Neural cell (in vitro differentiated cells): ENCODE results near the gene ZNF41. TPM values are rescaled to one million over a fixed set of nuclear protein-coding genes. Genes with fewer than 3 reads are reported as not detected.

Experiments
- H2AFZ ChIP-seq: fragments of 200-600, 300-800 bp; sonication (generic), shearing (Covaris generic); 2 replicates; pipeline ENCODE4 v1.6.0; 2014; ENCODE audit warnings: low read depth, mild to moderate bottlenecking, antibody characterized with exemption, low read length, moderate library complexity
- H3F3A ChIP-seq: fragments of 200-600 bp; shearing (Covaris generic); 2 replicates; pipeline ENCODE4 v1.6.1; 2016; ENCODE audit warnings: mild to moderate bottlenecking, moderate library complexity, mixed read lengths, antibody characterized with exemption, low read length; ENCODE audit not compliant: insufficient read depth, poor library complexity, severe bottlenecking
- H3K27ac ChIP-seq: fragments of 200-600, 300-800 bp; sonication (generic), shearing (Covaris generic); 2 replicates; pipeline ENCODE4 v1.5.1; 2014; ENCODE audit warnings: mild to moderate bottlenecking, low read length, moderate library complexity
- H3K27me3 ChIP-seq: fragments of 300-800, 200-600 bp; sonication (generic), shearing (Covaris generic); 2 replicates; pipeline ENCODE4 v1.6.0; 2014; ENCODE audit warnings: mild to moderate bottlenecking, low read depth, low read length, moderate library complexity; ENCODE audit not compliant: insufficient read depth
- H3K36me3 ChIP-seq: fragments of 300-800, 200-600 bp; sonication (generic), shearing (Covaris generic); 2 replicates; pipeline ENCODE4 v1.5.1; 2014; ENCODE audit warnings: mild to moderate bottlenecking, antibody characterized with exemption, low read length, moderate library complexity; ENCODE audit not compliant: insufficient read depth
- H3K4me2 ChIP-seq: fragments of 300-800, 200-600 bp; sonication (generic), shearing (Covaris generic); 2 replicates; pipeline ENCODE4 v1.6.0; 2014; ENCODE audit warnings: mild to moderate bottlenecking, low read length
- H3K4me3 ChIP-seq: fragments of 300-800, 200-600 bp; sonication (generic), shearing (Covaris generic); 2 replicates; pipeline ENCODE4 v1.5.1; 2014; ENCODE audit warnings: mild to moderate bottlenecking, low read length, moderate library complexity
- H3K79me2 ChIP-seq: fragments of 200-600 bp; shearing (Covaris generic); replicated peaks from 2 replicates; pipeline ENCODE4 v1.6.0; 2014; ENCODE audit warnings: mild to moderate bottlenecking, low read length, moderate library complexity; ENCODE audit not compliant: insufficient read depth
- H3K9ac ChIP-seq: fragments of 300-800, 200-600 bp; sonication (generic), shearing (Covaris generic); 2 replicates; pipeline ENCODE4 v1.6.1; 2016; ENCODE audit warnings: mild to moderate bottlenecking, low read length, mixed read lengths
- H3K9me2 ChIP-seq: fragments of 200-600 bp; shearing (Covaris generic); 2 replicates; pipeline ENCODE4 v1.6.1; 2016; ENCODE audit warnings: mild to moderate bottlenecking, low read length, mixed read lengths; ENCODE audit not compliant: insufficient read depth
- H3K9me3 ChIP-seq: fragments of 200-600, 300-800 bp; sonication (generic), shearing (Covaris generic); 2 replicates; pipeline ENCODE4 v1.6.1; 2016; ENCODE audit warnings: mild to moderate bottlenecking, mixed run types, low read length, moderate library complexity, mixed read lengths
- H4K20me1 ChIP-seq: fragments of 200-600 bp; shearing (Covaris generic); 2 replicates; pipeline ENCODE4 v1.6.1; 2016; ENCODE audit warnings: mild to moderate bottlenecking, mixed run types; ENCODE audit not compliant: insufficient read depth
- EP300 ChIP-seq: fragments of 450-650 bp; conservative IDR thresholded peaks from 2 replicates; pipeline ENCODE4 v1.6.1; 2014; ENCODE audit warnings: antibody characterized with exemption, mild to moderate bottlenecking, moderate library complexity; ENCODE audit not compliant: poor library complexity, severe bottlenecking
- EZH2 ChIP-seq: fragments of 200-600, 300-800 bp; shearing (Covaris generic), sonication (generic); IDR thresholded peaks from 2 replicates; pipeline ENCODE4 v1.6.1; 2014; ENCODE audit warnings: antibody characterized with exemption, low read length, borderline replicate concordance, mild to moderate bottlenecking; ENCODE audit not compliant: insufficient read depth, poor library complexity, severe bottlenecking
- MXI1 ChIP-seq: fragments of 450-650 bp; conservative IDR thresholded peaks from 2 replicates; pipeline ENCODE4 v1.6.1; 2014; ENCODE audit warnings: antibody characterized with exemption, mild to moderate bottlenecking; ENCODE audit not compliant: poor library complexity, severe bottlenecking
- POLR2AphosphoS5 ChIP-seq: IDR thresholded peaks from 2 replicates; pipeline ENCODE4 v1.6.1; 2012
- RAD21 ChIP-seq: fragments of 450-650 bp; conservative IDR thresholded peaks from 2 replicates; pipeline ENCODE4 v1.6.1; 2014; ENCODE audit warnings: antibody characterized with exemption, mild to moderate bottlenecking, moderate library complexity
- SMC3 ChIP-seq: fragments of 450-650 bp; conservative IDR thresholded peaks from 2 replicates; pipeline ENCODE4 v1.6.1; 2014; ENCODE audit warnings: antibody characterized with exemption, mild to moderate bottlenecking, moderate library complexity; ENCODE audit not compliant: poor library complexity
- TAF1 ChIP-seq: IDR thresholded peaks from 2 replicates; pipeline ENCODE4 v1.6.1; 2012; ENCODE audit warnings: low read depth
- polyA plus RNA-seq: library from polyadenylated mRNA; depleted of rRNA; stranded (reverse); fragments of >200 nt; gene quantifications from 2 replicates; pipeline ENCODE4 v1.2.3, GENCODE V29; 2014
- TF ChIP-seq, protein P1 (sequence below): fragments of 450-650 bp; IDR thresholded peaks from 2 replicates; pipeline ENCODE4 v1.5.1; 2014; ENCODE audit warnings: antibody characterized with exemption, mild to moderate bottlenecking, moderate library complexity; ENCODE audit not compliant: poor library complexity, severe bottlenecking
- TF ChIP-seq, protein P2 (sequence below): IDR thresholded peaks from 2 replicates; pipeline ENCODE4 v1.6.1; 2012; ENCODE audit warnings: borderline replicate concordance

ZNF41 gene
- polyA plus RNA-seq, 1 donor from 2014 or later, result 7.9 TPM

DNA sequence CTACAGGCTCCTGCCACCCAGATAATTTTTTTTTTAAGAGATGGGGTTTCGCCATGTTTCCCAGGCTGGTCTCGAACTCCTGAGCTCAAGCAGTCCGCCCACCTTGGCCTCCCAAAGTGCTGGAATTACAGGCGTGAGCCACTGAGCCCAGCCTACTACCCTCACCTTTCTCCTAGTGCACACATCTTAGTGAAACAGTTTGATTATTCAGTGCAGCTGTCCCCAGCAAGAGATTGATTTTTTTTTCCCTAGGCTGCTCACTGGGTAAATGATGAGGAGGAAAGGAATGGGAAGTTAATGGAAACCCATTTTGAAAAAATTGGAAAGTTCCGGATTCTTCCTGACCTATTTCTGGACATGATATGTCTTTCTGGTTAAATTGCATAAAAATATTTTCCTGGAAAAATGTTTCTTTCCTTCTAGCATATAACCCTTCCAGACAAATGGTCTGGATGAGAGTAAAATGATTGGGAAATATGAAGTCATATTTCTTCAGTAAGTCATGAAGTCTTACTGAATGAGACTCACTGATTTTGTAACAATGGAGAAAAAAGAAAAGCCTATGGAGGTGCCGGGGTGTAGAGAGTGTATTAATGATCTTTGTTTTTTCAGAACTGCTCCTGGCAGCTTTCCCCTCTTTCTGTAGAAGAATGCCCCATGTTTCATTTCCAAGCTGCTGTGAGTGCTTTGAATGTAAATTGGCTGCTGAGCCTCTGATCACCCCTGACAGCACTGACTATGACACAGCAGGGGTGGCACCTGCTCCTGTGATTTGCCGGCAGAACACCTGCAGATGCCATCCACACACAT, 19.5 kb upstream of the ZNF41 start:
- Histone ChIP-seq H3K9me3 (no peaks in the 10 kb centered on the region), H2AFZ (no peak overlapping the region), H3K79me2 (no peaks in the 10 kb centered on the region), H3K9ac (peak overlapping the region; percentile 39), H3K36me3 (no peaks in the 10 kb centered on the region), H3K27ac (peak overlapping the region; percentile 82), H4K20me1 (no peaks in the 10 kb centered on the region), H3K4me2 (no peak overlapping the region), H3F3A (no peaks in the 10 kb centered on the region), H3K4me3 (peak overlapping the region; percentile 37), H3K27me3 (no peaks in the 10 kb centered on the region), H3K9me2 (no peaks in the 10 kb centered on the region)
- TF ChIP-seq EP300 (peak; percentile 54), EZH2 (no peak), RAD21 (no peak), SMC3 (no peak), TAF1 (no peak), POLR2AphosphoS5 (peak; percentile 22), MXI1 (no peak)
- TF ChIP-seq, protein P1, sequence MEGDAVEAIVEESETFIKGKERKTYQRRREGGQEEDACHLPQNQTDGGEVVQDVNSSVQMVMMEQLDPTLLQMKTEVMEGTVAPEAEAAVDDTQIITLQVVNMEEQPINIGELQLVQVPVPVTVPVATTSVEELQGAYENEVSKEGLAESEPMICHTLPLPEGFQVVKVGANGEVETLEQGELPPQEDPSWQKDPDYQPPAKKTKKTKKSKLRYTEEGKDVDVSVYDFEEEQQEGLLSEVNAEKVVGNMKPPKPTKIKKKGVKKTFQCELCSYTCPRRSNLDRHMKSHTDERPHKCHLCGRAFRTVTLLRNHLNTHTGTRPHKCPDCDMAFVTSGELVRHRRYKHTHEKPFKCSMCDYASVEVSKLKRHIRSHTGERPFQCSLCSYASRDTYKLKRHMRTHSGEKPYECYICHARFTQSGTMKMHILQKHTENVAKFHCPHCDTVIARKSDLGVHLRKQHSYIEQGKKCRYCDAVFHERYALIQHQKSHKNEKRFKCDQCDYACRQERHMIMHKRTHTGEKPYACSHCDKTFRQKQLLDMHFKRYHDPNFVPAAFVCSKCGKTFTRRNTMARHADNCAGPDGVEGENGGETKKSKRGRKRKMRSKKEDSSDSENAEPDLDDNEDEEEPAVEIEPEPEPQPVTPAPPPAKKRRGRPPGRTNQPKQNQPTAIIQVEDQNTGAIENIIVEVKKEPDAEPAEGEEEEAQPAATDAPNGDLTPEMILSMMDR, result no peak
- TF ChIP-seq, protein P2, sequence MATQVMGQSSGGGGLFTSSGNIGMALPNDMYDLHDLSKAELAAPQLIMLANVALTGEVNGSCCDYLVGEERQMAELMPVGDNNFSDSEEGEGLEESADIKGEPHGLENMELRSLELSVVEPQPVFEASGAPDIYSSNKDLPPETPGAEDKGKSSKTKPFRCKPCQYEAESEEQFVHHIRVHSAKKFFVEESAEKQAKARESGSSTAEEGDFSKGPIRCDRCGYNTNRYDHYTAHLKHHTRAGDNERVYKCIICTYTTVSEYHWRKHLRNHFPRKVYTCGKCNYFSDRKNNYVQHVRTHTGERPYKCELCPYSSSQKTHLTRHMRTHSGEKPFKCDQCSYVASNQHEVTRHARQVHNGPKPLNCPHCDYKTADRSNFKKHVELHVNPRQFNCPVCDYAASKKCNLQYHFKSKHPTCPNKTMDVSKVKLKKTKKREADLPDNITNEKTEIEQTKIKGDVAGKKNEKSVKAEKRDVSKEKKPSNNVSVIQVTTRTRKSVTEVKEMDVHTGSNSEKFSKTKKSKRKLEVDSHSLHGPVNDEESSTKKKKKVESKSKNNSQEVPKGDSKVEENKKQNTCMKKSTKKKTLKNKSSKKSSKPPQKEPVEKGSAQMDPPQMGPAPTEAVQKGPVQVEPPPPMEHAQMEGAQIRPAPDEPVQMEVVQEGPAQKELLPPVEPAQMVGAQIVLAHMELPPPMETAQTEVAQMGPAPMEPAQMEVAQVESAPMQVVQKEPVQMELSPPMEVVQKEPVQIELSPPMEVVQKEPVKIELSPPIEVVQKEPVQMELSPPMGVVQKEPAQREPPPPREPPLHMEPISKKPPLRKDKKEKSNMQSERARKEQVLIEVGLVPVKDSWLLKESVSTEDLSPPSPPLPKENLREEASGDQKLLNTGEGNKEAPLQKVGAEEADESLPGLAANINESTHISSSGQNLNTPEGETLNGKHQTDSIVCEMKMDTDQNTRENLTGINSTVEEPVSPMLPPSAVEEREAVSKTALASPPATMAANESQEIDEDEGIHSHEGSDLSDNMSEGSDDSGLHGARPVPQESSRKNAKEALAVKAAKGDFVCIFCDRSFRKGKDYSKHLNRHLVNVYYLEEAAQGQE, result peak; percentile 18

DNA sequence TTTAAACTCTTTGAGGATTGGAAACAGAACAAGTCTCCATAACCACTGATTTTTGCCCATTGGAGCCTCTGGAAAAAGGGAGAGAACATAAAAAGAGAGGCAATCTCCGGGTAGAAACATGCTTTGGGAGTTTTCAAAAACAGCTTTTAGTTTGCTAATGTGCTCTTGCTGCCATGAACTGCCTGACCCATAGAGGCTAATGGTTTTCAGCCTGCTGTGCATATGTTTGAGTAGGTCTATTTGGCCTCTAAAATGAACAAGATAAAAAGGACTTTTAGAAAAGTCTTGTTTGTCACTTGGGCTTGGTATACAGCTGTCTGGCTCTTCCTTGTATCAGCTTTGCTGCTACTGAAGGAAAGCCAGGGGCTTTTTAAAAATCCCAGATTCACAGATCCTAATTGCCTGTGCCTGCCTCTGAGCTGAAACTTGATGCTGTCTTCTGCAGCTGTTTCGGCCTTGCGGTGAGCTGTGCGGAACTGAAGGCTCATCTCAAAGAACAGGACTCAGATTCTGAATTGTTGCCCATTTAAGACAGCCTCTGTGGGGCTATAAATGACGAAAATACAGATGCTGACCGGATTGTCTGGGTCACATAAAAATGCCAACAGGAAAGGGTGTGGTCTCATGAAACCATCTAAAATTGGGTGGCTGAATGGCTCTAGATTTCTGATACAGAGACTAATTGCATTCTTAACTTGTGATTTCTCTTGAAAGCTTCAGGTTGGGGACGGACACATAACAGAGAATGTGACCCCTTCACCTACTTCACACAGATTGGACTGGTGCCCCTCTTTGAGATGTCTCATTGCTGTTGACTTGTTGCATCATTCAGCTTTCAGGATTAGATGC, 18.4 kb upstream of the ZNF41 start:
- no peak overlapping the region for H3K4me3 ChIP-seq
- H3K27ac ChIP-seq, result peak overlapping the region; percentile 82

More for the DNA sequence above, 18.4 kb upstream of the ZNF41 start:
- H3K79me2 ChIP-seq, result no peaks in the 10 kb centered on the region
- H2AFZ ChIP-seq, result no peak overlapping the region
- H3F3A ChIP-seq, result no peaks in the 10 kb centered on the region
- H3K9me2 ChIP-seq, result no peaks in the 10 kb centered on the region
- H3K4me2 ChIP-seq, result no peak overlapping the region
- no peaks in the 10 kb centered on the region for H3K9me3 ChIP-seq
- H3K36me3 ChIP-seq, result no peaks in the 10 kb centered on the region
- TF ChIP-seq MXI1, result no peak
- TF ChIP-seq, protein P1, result no peak
- TF ChIP-seq, protein P2, result no peak
- no peak for TF ChIP-seq EP300
- no peak for TF ChIP-seq EZH2
- no peak for TF ChIP-seq SMC3
- TF ChIP-seq POLR2AphosphoS5, result no peak
- TF ChIP-seq RAD21, result no peak
- TF ChIP-seq TAF1, result no peak
- H4K20me1 ChIP-seq, result no peaks in the 10 kb centered on the region
- H3K9ac ChIP-seq, result no peak overlapping the region
- no peaks in the 10 kb centered on the region for H3K27me3 ChIP-seq
